Endothelial cell of umbilical vein (primary cell): ENCODE results near the gene PGAP3. TPM values are rescaled to one million over a fixed set of nuclear protein-coding genes. Genes with fewer than 3 reads are reported as not detected.

ENCODE experiments used
- BruUV-seq: library from RNA; stranded (reverse); fragments of 400-500 nt; replicated peaks from 2 replicates; lab custom pipeline; 2021; lab: Mats Ljungman, UMichigan
- CTCF ChIA-PET: fragments of 300-600, 350-600 bp; sonication (Branson Sonifier 250); formaldehyde crosslinking; loops from one replicate; lab custom pipeline; 2021; ENCODE audit warnings: antibody characterized with exemption, inconsistent platforms; lab: Charles Lee
- POLR2A ChIA-PET: fragments of 300-600, 350-600 bp; sonication (Branson Sonifier 250); formaldehyde crosslinking; loops from one replicate; lab custom pipeline; 2021; ENCODE audit warnings: antibody characterized with exemption, inconsistent platforms; lab: Charles Lee
- DNase-seq: peaks from one replicate; pipeline ENCODE4 v3.0.0-alpha.2; 2011; ENCODE audit warnings: low read depth, low spot score
- FAIRE-seq: peaks from 2 replicates; lab custom pipeline; 2011; peaks lifted over from hg19 to GRCh38; lab: Jason Lieb, UNC
- H2AFZ ChIP-seq: 2 replicates; pipeline ENCODE4 v1.6.0; 2012; ENCODE audit warnings: low read depth, low read length, control low read depth, inconsistent platforms
- H3K27ac ChIP-seq: 2 replicates; pipeline ENCODE4 v1.5.1; 2011; ENCODE audit warnings: low read depth, mild to moderate bottlenecking, control low read depth, low read length, moderate library complexity; ENCODE audit not compliant: insufficient read depth
- H3K27me3 ChIP-seq, 2 experiments: 2 replicates each; pipeline versions ENCODE4 v1.6.0 to v1.6.1; 2011; ENCODE audit warnings: low read length in 2 of 2, mixed read lengths in 1 of 2; ENCODE audit not compliant: control insufficient read depth in 2 of 2, insufficient read depth in 2 of 2
- H3K36me3 ChIP-seq, 2 experiments: 2 replicates in 1 of 2; 3 replicates in 1 of 2; pipeline ENCODE4 v1.5.1; 2011; ENCODE audit warnings: low read length in 2 of 2, mild to moderate bottlenecking in 1 of 2, moderate library complexity in 1 of 2; ENCODE audit not compliant: control insufficient read depth in 2 of 2, insufficient read depth in 2 of 2; ENCODE audit errors: extremely low read depth in 1 of 2
- H3K4me1 ChIP-seq: 3 replicates; pipeline ENCODE4 v1.5.1; 2011; ENCODE audit warnings: mild to moderate bottlenecking, low read length; ENCODE audit not compliant: control insufficient read depth, insufficient read depth; ENCODE audit errors: extremely low read depth
- H3K4me2 ChIP-seq: 2 replicates; pipeline ENCODE4 v1.6.1; 2011; ENCODE audit warnings: low read length, control low read depth, mixed read lengths; ENCODE audit not compliant: insufficient read depth
- H3K4me3 ChIP-seq, 3 experiments: fragments of 200-600 bp in 1 of 3; sonication (generic), shearing (Covaris generic) in 1 of 3; replicated peaks in 1 of 3; 2 replicates each; pipeline ENCODE4 v1.5.1; 2011 to 2016; ENCODE audit warnings: control low read depth in 3 of 3, low read length in 3 of 3, mild to moderate bottlenecking in 2 of 3, inconsistent platforms in 1 of 3, low read depth in 1 of 3, moderate library complexity in 1 of 3; ENCODE audit not compliant: insufficient read depth in 1 of 3
- H3K79me2 ChIP-seq: 2 replicates; pipeline ENCODE4 v1.6.0; 2012; ENCODE audit warnings: low read length, inconsistent platforms; ENCODE audit not compliant: control insufficient read depth, insufficient read depth
- H3K9ac ChIP-seq: replicated peaks from 2 replicates; pipeline ENCODE3; 2011; ENCODE audit warnings: low read length, control low read depth; ENCODE audit not compliant: insufficient read depth; ENCODE audit errors: extremely low read depth
- H3K9me1 ChIP-seq: replicated peaks from 3 replicates; pipeline ENCODE4 v1.6.0; 2011; ENCODE audit warnings: mild to moderate bottlenecking, low read length; ENCODE audit not compliant: control insufficient read depth, insufficient read depth; ENCODE audit errors: extremely low read depth
- H3K9me3 ChIP-seq: replicated peaks from 2 replicates; pipeline ENCODE4 v1.5.1; 2012; ENCODE audit warnings: low read length, inconsistent platforms; ENCODE audit not compliant: control insufficient read depth, insufficient read depth
- H4K20me1 ChIP-seq: replicated peaks from 2 replicates; pipeline ENCODE3; 2011; ENCODE audit warnings: mild to moderate bottlenecking, low read length; ENCODE audit not compliant: control insufficient read depth, insufficient read depth; ENCODE audit errors: extremely low read depth
- CTCF ChIP-seq, 2 donors: IDR thresholded peaks; 1 replicate in 1 of 2; 2 replicates in 1 of 2; pipeline ENCODE4 v1.5.1; 2011; ENCODE audit warnings: low read length in 2 of 2, mild to moderate bottlenecking in 2 of 2, moderate library complexity in 2 of 2, control low read depth in 1 of 2, inconsistent platforms in 1 of 2, low read depth in 1 of 2; ENCODE audit not compliant: insufficient read depth in 1 of 2; ENCODE audit errors: extremely low read depth in 1 of 2
- EZH2 ChIP-seq: IDR thresholded peaks from 2 replicates; pipeline ENCODE4 v1.6.1; 2012; ENCODE audit warnings: borderline replicate concordance, low read depth, mild to moderate bottlenecking, moderate library complexity, low read length, inconsistent platforms; ENCODE audit not compliant: severe bottlenecking
- FOS ChIP-seq: IDR thresholded peaks from 2 replicates; pipeline ENCODE4 v1.6.1; 2011; ENCODE audit warnings: mild to moderate bottlenecking, low read length, moderate library complexity, borderline replicate concordance; ENCODE audit not compliant: insufficient read depth
- GATA2 ChIP-seq: IDR thresholded peaks from 2 replicates; pipeline ENCODE4 v1.7.0; 2011; ENCODE audit warnings: low read depth, mild to moderate bottlenecking, moderate library complexity, mixed read lengths, low read length; ENCODE audit not compliant: insufficient read length, insufficient read depth
- JUN ChIP-seq: IDR thresholded peaks from 2 replicates; pipeline ENCODE4 v1.6.1; 2011; ENCODE audit warnings: borderline replicate concordance, low read depth; ENCODE audit not compliant: insufficient read length, insufficient read depth
- MAX ChIP-seq: IDR thresholded peaks from 2 replicates; pipeline ENCODE4 v1.6.1; 2011; ENCODE audit not compliant: insufficient read depth, insufficient read length
- MYC ChIP-seq: IDR thresholded peaks from one replicate; pipeline ENCODE4 v1.6.1; 2011; ENCODE audit warnings: mild to moderate bottlenecking, low read depth, low read length
- POLR2A ChIP-seq: IDR thresholded peaks from 2 replicates; pipeline ENCODE4 v1.6.1; 2012; ENCODE audit warnings: low read depth, mild to moderate bottlenecking, control low read depth, low read length
- POLR2AphosphoS5 ChIP-seq: IDR thresholded peaks from 2 replicates; pipeline ENCODE4 v1.6.1; 2012; ENCODE audit warnings: low read depth, mild to moderate bottlenecking, control low read depth, low read length, moderate library complexity; ENCODE audit not compliant: insufficient read depth
- dilution Hi-C: fragments of 300-500 bp; cut with MboI; formaldehyde crosslinking; loops from one replicate; pipeline ENCODE4 v1.15.0; 2019; ENCODE audit warnings: low sequenced_read_pairs; ENCODE audit not compliant: extremely low pct_ligation_motif_present
- intact Hi-C: fragments of 100-400 bp; cut with micrococcal nuclease; formaldehyde crosslinking; loops from one replicate; pipeline ENCODE4 v1.10.0; 2022
- polyA plus RNA-seq, 4 experiments: library from polyadenylated mRNA; depleted of rRNA in 3 of 4; stranded (reverse) in 3 of 4; unstranded in 1 of 4; fragments of >200 nt; gene quantifications; 2 replicates each; pipeline versions ENCODE4 v1.2.1 to v1.2.3, GENCODE V29; 2011 to 2012; ENCODE audit warnings: missing spikeins in 1 of 4
- total RNA-seq: library from RNA; stranded (reverse); gene quantifications from 2 replicates; pipeline ENCODE4 v1.2.3, GENCODE V29; 2021

The PGAP3 gene
- total and polyA plus RNA-seq, 2 donors (not counting 3 experiments of a cell fraction or from before 2014, with no cell fraction given), result 6.4 to 14.9 TPM

- Histone ChIP-seq H3K4me1 (peaks cover 12% of the 10 kb centered on the region), H3K79me2 (no peaks in the 10 kb centered on the region), H3K4me3 (no peak overlapping the region), H4K20me1 (no peaks in the 10 kb centered on the region), H3K27ac (no peak overlapping the region), H3K9ac (no peak overlapping the region), H3K4me2 (no peak overlapping the region), H3K36me3 (peaks cover 0 to 6% of the 10 kb centered on the region in 2 experiments), H2AFZ (no peak overlapping the region), H3K27me3 (no peaks in the 10 kb centered on the region), H3K9me3 (no peaks in the 10 kb centered on the region), H3K9me1 (no peaks in the 10 kb centered on the region)
- intact Hi-C loops, result no loop called here
- no peak for DNase-seq
- FAIRE-seq, result peak; percentile 4
- ChIA-PET POLR2A (interaction anchor here (0.6 kb wide), 1 partner anchor 17 kb away, joined by 3 read pairs; no protein-coding TSS in a partner anchor), CTCF (no interaction called here)
- no TSS peak for BruUV-seq
- dilution Hi-C loops, result no loop called here
- TF ChIP-seq CTCF (IDR thresholded peaks at IDR 0.05; ENCODE audit: extremely low read depth in 1 of 2, insufficient read depth in 1 of 2, low read depth in 1 of 2, low read length in 2 of 2), result no peak
- no peak for TF ChIP-seq POLR2A
- no peak for TF ChIP-seq POLR2AphosphoS5
- TF ChIP-seq EZH2, result no peak
- TF ChIP-seq JUN, result no peak
- TF ChIP-seq MAX, result no peak
- no peak for TF ChIP-seq GATA2
- no peak for TF ChIP-seq FOS
- no peak for TF ChIP-seq MYC
Observed at GRCh38 chr17:39714234-39714633, 26.4 kb upstream of the PGAP3 start.
